ENCODE measurements around the gene SPRY4. TPM values are rescaled to one million over a fixed set of nuclear protein-coding genes. Genes with fewer than 3 reads are reported as not detected.

The SPRY4 gene
- total and polyA plus RNA-seq, 2 of the 13 experiments (the other 11 are each of a cell fraction or from before 2014, with no cell fraction given), result 8.9 to 17.8 TPM

- TF ChIP-seq, protein P1, sequence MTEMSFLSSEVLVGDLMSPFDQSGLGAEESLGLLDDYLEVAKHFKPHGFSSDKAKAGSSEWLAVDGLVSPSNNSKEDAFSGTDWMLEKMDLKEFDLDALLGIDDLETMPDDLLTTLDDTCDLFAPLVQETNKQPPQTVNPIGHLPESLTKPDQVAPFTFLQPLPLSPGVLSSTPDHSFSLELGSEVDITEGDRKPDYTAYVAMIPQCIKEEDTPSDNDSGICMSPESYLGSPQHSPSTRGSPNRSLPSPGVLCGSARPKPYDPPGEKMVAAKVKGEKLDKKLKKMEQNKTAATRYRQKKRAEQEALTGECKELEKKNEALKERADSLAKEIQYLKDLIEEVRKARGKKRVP (CRISPR knock-in tag; IDR thresholded peaks at IDR 0.05), result no peak
- TF ChIP-seq, protein P2, sequence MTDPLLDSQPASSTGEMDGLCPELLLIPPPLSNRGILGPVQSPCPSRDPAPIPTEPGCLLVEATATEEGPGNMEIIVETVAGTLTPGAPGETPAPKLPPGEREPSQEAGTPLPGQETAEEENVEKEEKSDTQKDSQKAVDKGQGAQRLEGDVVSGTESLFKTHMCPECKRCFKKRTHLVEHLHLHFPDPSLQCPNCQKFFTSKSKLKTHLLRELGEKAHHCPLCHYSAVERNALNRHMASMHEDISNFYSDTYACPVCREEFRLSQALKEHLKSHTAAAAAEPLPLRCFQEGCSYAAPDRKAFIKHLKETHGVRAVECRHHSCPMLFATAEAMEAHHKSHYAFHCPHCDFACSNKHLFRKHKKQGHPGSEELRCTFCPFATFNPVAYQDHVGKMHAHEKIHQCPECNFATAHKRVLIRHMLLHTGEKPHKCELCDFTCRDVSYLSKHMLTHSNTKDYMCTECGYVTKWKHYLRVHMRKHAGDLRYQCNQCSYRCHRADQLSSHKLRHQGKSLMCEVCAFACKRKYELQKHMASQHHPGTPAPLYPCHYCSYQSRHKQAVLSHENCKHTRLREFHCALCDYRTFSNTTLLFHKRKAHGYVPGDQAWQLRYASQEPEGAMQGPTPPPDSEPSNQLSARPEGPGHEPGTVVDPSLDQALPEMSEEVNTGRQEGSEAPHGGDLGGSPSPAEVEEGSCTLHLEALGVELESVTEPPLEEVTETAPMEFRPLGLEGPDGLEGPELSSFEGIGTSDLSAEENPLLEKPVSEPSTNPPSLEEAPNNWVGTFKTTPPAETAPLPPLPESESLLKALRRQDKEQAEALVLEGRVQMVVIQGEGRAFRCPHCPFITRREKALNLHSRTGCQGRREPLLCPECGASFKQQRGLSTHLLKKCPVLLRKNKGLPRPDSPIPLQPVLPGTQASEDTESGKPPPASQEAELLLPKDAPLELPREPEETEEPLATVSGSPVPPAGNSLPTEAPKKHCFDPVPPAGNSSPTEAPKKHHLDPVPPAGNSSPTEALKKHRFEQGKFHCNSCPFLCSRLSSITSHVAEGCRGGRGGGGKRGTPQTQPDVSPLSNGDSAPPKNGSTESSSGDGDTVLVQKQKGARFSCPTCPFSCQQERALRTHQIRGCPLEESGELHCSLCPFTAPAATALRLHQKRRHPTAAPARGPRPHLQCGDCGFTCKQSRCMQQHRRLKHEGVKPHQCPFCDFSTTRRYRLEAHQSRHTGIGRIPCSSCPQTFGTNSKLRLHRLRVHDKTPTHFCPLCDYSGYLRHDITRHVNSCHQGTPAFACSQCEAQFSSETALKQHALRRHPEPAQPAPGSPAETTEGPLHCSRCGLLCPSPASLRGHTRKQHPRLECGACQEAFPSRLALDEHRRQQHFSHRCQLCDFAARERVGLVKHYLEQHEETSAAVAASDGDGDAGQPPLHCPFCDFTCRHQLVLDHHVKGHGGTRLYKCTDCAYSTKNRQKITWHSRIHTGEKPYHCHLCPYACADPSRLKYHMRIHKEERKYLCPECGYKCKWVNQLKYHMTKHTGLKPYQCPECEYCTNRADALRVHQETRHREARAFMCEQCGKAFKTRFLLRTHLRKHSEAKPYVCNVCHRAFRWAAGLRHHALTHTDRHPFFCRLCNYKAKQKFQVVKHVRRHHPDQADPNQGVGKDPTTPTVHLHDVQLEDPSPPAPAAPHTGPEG (CRISPR knock-in tag; IDR thresholded peaks at IDR 0.05), result 0 out of 2 replicates have a peak, but pooled peaks have one; percentile 21
- no peak for TF ChIP-seq ZNF704 (CRISPR knock-in tag; IDR thresholded peaks at IDR 0.05; ENCODE audit: borderline replicate concordance)
- TF ChIP-seq, protein P3, sequence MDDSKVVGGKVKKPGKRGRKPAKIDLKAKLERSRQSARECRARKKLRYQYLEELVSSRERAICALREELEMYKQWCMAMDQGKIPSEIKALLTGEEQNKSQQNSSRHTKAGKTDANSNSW (CRISPR knock-in tag; IDR thresholded peaks at IDR 0.05; ENCODE audit: borderline replicate concordance), result no peak
- TF ChIP-seq, protein P4, sequence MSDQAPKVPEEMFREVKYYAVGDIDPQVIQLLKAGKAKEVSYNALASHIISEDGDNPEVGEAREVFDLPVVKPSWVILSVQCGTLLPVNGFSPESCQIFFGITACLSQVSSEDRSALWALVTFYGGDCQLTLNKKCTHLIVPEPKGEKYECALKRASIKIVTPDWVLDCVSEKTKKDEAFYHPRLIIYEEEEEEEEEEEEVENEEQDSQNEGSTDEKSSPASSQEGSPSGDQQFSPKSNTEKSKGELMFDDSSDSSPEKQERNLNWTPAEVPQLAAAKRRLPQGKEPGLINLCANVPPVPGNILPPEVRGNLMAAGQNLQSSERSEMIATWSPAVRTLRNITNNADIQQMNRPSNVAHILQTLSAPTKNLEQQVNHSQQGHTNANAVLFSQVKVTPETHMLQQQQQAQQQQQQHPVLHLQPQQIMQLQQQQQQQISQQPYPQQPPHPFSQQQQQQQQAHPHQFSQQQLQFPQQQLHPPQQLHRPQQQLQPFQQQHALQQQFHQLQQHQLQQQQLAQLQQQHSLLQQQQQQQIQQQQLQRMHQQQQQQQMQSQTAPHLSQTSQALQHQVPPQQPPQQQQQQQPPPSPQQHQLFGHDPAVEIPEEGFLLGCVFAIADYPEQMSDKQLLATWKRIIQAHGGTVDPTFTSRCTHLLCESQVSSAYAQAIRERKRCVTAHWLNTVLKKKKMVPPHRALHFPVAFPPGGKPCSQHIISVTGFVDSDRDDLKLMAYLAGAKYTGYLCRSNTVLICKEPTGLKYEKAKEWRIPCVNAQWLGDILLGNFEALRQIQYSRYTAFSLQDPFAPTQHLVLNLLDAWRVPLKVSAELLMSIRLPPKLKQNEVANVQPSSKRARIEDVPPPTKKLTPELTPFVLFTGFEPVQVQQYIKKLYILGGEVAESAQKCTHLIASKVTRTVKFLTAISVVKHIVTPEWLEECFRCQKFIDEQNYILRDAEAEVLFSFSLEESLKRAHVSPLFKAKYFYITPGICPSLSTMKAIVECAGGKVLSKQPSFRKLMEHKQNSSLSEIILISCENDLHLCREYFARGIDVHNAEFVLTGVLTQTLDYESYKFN (CRISPR knock-in tag; conservative IDR thresholded peaks at IDR 0.05), result peak; percentile 45
- no peak for TF ChIP-seq HMGXB3 (CRISPR knock-in tag; IDR thresholded peaks at IDR 0.05; ENCODE audit: borderline replicate concordance)
- TF ChIP-seq HOXA7 (CRISPR knock-in tag; IDR thresholded peaks at IDR 0.05), result no peak
Measured at GRCh38 chr5:142342128-142342981, 17.5 kb upstream of the SPRY4 start (continued).

Measured in HepG2 (cell line).